Tibial artery (tissue), 4 donors: ENCODE data around the gene GALNT18.
"Not testable (repeated sequence)": the region's sequence is repeated elsewhere in the genome, so short reads cannot be mapped to it uniquely, and the experiment has no call there.

ENCODE experiments used
- DNase-seq, 2 donors: peaks; one replicate each; pipeline ENCODE4 v3.0.0-alpha.2; 2019
- H3K27ac ChIP-seq, 2 donors: fragments of 200-600 bp; sonication (generic) in 1 of 2; 1 replicate in 1 of 2; 2 replicates in 1 of 2; pipeline ENCODE4 v1.5.1; 2018 to 2019; ENCODE audit warnings: mild to moderate bottlenecking in 1 of 2
- H3K27me3 ChIP-seq, 2 donors: fragments of 200-600 bp; sonication (generic) in 1 of 2; one replicate each; pipeline versions ENCODE4 v1.5.1 to v1.6.0; 2016 to 2019
- H3K36me3 ChIP-seq, 3 donors: fragments of 200-600 bp; sonication (generic) in 2 of 3; one replicate each; pipeline ENCODE4 v1.5.1; 2016 to 2019; ENCODE audit warnings: mild to moderate bottlenecking in 2 of 3
- H3K4me1 ChIP-seq, 4 donors: fragments of 200-600 bp; sonication (generic) in 2 of 4; 1 replicate in 3 of 4; 2 replicates in 1 of 4; pipeline ENCODE4 v1.5.1; 2016 to 2019
- H3K4me3 ChIP-seq, 2 donors: fragments of 200-600 bp; sonication (generic) in 1 of 2; 1 replicate in 1 of 2; 2 replicates in 1 of 2; pipeline ENCODE4 v1.5.1; 2018 to 2019; ENCODE audit warnings: mild to moderate bottlenecking in 2 of 2
- H3K9me3 ChIP-seq, 3 donors: fragments of 200-600 bp; sonication (generic) in 1 of 3; one replicate each; pipeline ENCODE4 v1.5.1; 2016 to 2019
- intact Hi-C: fragments of 100-400 bp; cut with DNase I; formaldehyde crosslinking; loops from one replicate; pipeline ENCODE4 v1.15.0; 2023; ENCODE audit warnings: low total_unique reads
- TF ChIP-seq, protein P1 (sequence below), 2 experiments: fragments of 200-600 bp in 1 of 2; fragments of 450-650 bp in 1 of 2; IDR thresholded peaks; one replicate each; pipeline ENCODE4 v1.5.1; 2017 to 2019; ENCODE audit warnings: antibody characterized with exemption in 2 of 2, mild to moderate bottlenecking in 1 of 2, moderate library complexity in 1 of 2

Gene GALNT18

DNA sequence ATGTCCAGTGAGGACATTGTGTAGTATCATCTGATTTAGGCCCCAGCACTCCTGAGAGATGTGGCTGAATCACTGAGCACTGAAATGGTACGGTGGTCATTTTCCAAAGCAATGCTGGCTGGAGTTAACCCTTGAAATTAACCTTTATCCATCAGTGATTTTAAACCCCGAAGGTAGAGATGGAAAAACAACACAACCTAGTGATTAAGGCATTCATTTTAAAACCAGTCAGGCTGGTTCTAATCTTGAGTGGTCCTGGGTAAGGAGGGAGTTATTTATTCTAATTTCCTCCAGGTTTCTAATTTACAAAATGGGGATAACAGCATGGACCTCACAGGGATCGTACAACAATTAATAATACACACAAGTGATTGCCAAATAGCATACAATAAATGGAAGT is 262.2 kb downstream of the GALNT18 start:
- TF ChIP-seq, protein P1, sequence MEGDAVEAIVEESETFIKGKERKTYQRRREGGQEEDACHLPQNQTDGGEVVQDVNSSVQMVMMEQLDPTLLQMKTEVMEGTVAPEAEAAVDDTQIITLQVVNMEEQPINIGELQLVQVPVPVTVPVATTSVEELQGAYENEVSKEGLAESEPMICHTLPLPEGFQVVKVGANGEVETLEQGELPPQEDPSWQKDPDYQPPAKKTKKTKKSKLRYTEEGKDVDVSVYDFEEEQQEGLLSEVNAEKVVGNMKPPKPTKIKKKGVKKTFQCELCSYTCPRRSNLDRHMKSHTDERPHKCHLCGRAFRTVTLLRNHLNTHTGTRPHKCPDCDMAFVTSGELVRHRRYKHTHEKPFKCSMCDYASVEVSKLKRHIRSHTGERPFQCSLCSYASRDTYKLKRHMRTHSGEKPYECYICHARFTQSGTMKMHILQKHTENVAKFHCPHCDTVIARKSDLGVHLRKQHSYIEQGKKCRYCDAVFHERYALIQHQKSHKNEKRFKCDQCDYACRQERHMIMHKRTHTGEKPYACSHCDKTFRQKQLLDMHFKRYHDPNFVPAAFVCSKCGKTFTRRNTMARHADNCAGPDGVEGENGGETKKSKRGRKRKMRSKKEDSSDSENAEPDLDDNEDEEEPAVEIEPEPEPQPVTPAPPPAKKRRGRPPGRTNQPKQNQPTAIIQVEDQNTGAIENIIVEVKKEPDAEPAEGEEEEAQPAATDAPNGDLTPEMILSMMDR (IDR thresholded peaks at IDR 0.05): no peak
- Histone ChIP-seq H3K4me1 (no peaks in the 10 kb centered on the region), H3K27ac (no peak overlapping the region), H3K36me3 (peaks cover 0 to 10% (median 4%) of the 10 kb centered on the region in 3 donors), H3K4me3 (no peak overlapping the region), H3K9me3 (no peaks in the 10 kb centered on the region), H3K27me3 (no peaks in the 10 kb centered on the region)
- intact Hi-C loops: no loop called here
- no peak for DNase-seq

DNA sequence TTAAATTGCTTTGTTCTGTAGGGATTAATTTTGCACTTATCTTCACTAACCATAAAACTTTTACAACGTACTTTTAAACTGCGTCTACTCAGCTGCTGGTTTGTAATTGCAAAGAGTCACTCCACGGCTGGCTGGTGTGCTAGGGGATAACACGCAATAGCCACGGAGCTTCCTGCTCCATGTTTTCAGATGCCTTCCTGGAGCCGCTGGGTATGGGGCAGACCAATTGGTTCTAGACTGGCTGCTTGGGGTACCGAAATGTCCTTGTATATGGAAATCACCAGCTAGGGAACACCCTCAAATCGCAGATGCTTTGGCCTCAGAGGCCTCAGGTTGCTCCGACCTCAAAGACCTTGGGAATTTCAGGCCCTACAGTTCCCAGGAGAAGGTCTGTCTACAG is 265.0 kb downstream of the GALNT18 start:
- H3K27me3 ChIP-seq: no peaks in the 10 kb centered on the region
- TF ChIP-seq, protein P1 (IDR thresholded peaks at IDR 0.05): no peak
- H3K4me3 ChIP-seq: no peak overlapping the region
- intact Hi-C loops: no loop called here
- no peak overlapping the region for H3K27ac ChIP-seq
- no peak for DNase-seq
- H3K36me3 ChIP-seq: peaks cover 0 to 10% (median 4%) of the 10 kb centered on the region in 3 donors
- H3K4me1 ChIP-seq: no peaks in the 10 kb centered on the region
- no peaks in the 10 kb centered on the region for H3K9me3 ChIP-seq

DNA sequence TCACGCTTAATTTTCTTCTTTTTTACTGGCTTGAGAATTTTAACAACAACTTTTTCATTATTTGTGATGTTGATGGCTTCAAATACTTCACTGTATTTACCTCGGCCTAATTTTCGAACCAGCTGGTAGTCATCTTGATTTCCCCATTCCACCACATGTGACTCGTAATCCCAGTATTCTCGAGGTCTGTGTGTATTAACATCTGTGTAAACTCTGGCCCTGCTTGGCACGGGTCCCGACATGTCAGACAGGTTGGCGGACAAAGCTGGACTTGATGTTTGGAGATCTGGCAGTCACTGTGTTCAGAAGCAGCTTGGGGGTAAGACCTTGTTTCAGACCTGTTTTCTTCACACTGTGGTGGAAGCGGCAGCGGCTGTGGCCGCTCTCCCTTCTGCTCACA is 268.9 kb downstream of the GALNT18 start, which contains the start of gene CSNK2A3:
Gene CSNK2A3, minus strand, starts transcription at position 373 of the 400 bp plus-strand sequence. Its CDS starts 131 bp downstream, at position 242.
- H3K27me3 ChIP-seq, DNase-seq, H3K4me3 ChIP-seq, H3K27ac ChIP-seq, intact Hi-C loops, H3K9me3 ChIP-seq, H3K36me3 ChIP-seq: not testable (repeated sequence)
- H3K4me1 ChIP-seq: peaks cover 0 to 16% (median 12%) of the 10 kb centered on the region in 4 donors

DNA sequence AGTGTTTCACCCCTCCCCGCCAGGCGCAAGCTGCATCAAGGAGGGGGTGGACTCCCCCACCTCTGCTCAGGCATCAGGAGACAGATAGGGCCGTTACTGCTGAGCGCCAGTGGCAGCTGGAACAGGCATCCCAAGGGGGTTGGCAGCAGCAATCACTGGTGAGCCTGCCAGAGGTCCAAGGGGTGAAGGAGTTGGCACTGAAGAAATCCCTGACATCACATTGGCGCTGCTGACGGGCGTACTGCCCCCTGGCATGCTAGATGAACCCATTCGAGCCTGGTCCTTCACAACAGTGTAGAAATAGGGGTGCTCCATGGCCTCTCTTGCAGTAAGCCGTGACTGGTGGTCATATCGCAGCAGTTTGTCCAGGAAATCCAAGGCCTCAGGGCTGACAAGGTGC is 270.0 kb downstream of the GALNT18 start:
- H3K4me1 ChIP-seq: peaks cover 0 to 16% (median 14%) of the 10 kb centered on the region in 4 donors
- DNase-seq, intact Hi-C loops, H3K4me3 ChIP-seq, H3K27me3 ChIP-seq, H3K27ac ChIP-seq, H3K36me3 ChIP-seq, H3K9me3 ChIP-seq: not testable (repeated sequence)

DNA sequence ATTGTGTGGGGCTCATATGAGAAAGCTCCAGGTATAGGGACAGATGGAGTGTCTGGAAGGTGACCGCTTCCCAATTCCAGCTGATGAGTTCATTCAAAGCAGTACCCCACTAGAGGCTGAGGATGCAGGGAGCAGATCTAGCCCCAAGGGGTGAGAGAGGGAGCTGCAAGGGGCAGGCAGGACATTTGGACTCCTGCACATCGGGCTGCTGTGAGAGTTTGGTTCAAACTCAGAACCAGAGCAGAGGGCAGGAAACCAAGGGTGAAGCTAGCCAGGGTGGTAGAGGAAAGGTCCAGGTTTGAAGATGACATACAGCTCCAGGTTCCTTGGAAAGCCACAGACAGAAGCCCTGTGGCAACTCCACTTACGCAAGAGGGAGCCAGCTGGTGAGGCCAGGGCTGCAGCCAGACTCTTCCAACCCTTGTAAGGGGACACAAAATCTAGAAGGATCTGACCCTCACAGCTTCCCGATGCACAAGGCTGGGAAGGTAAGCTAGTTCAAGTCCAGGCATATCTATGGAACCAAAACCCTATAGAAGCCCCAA is 270.7 kb downstream of the GALNT18 start:
- TF ChIP-seq, protein P1 (IDR thresholded peaks at IDR 0.05): no peak
- H3K4me3 ChIP-seq: no peak overlapping the region
- peaks cover 0 to 16% (median 14%) of the 10 kb centered on the region in 4 donors for H3K4me1 ChIP-seq
- intact Hi-C loops: no loop called here
- no peaks in the 10 kb centered on the region for H3K36me3 ChIP-seq
- no peaks in the 10 kb centered on the region for H3K9me3 ChIP-seq
- no peaks in the 10 kb centered on the region for H3K27me3 ChIP-seq
- DNase-seq: no peak
- no peak overlapping the region for H3K27ac ChIP-seq

DNA sequence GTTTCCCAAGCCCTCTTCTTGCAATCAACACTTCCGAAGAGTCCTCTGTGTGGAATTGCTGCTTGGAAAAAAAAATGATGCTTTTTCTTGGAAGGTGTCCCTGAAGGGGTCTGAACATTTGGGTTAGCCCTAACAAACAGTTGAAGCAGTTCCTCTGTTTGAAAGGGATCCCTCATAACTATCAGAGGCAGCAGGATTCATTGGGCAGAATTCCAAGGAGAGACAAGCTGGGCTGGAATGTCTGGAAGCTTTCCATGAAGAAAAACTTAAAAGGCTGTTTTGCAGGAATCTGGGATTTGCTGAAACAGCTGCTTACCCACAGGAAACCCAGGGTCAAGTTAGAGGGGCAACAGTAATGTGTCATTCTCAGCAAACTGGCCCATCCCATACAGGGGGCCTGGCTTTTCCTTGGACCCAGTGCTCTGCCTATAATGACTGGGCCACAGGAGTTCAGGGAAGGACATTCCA is 271.9 kb downstream of the GALNT18 start:
- no peak for DNase-seq
- TF ChIP-seq, protein P1 (IDR thresholded peaks at IDR 0.05): no peak
- Histone ChIP-seq H3K4me1 (peaks cover 0 to 16% (median 14%) of the 10 kb centered on the region in 4 donors), H3K27me3 (no peaks in the 10 kb centered on the region), H3K9me3 (no peaks in the 10 kb centered on the region), H3K36me3 (no peaks in the 10 kb centered on the region), H3K27ac (no peak overlapping the region), H3K4me3 (no peak overlapping the region)
- intact Hi-C loops: no loop called here
